K562 (cell line): Measurements from ENCODE around the gene WNT7A. TPM values are rescaled to one million over a fixed set of nuclear protein-coding genes. Genes with fewer than 3 reads are reported as not detected.

Source experiments
- CBX8 ChIP-seq: fragments of 200-600 bp; sonication (generic); IDR thresholded peaks from 2 replicates; pipeline ENCODE4 v1.6.1; 2012; ENCODE audit warnings: borderline replicate concordance, mixed run types, low read depth, mild to moderate bottlenecking, moderate library complexity, mixed read lengths, low read length, control low read depth, inconsistent platforms; ENCODE audit not compliant: poor library complexity, severe bottlenecking; ENCODE audit errors: extremely low read depth
- HNRNPK ChIP-seq: fragments of 200-400 bp; formaldehyde crosslinking; IDR thresholded peaks from one replicate; pipeline ENCODE4 v1.6.1; 2018; ENCODE audit warnings: mild to moderate bottlenecking, low read depth, low read length; ENCODE audit not compliant: poor library complexity, severe bottlenecking
- HOXB6 ChIP-seq: fragments of 250-450 bp; sonication (Bioruptor Pico); IDR thresholded peaks from 2 replicates; pipeline ENCODE4 v1.5.1; 2022; ENCODE audit warnings: mild to moderate bottlenecking, borderline replicate concordance
- PURB ChIP-seq: sonication (generic); formaldehyde crosslinking; IDR thresholded peaks from 2 replicates; pipeline ENCODE4 v1.9.0; 2021; ENCODE audit warnings: low read depth, mild to moderate bottlenecking, missing genetic modification reagents
- RBM25 ChIP-seq: fragments of 200-400 bp; formaldehyde crosslinking; IDR thresholded peaks from 2 replicates; pipeline ENCODE4 v1.6.1; 2018; ENCODE audit warnings: low read length, low read depth, moderate library complexity; ENCODE audit not compliant: severe bottlenecking
- SREBF2 ChIP-seq: sonication (generic); formaldehyde crosslinking; IDR thresholded peaks from 2 replicates; pipeline ENCODE4 v1.4.0; 2020; ENCODE audit warnings: mild to moderate bottlenecking, missing genetic modification reagents
- SUPT5H ChIP-seq: fragments of 450-650 bp; IDR thresholded peaks from 2 replicates; pipeline ENCODE4 v1.6.1; 2016
- ZFP36 ChIP-seq: fragments of 150-350 bp; IDR thresholded peaks from 2 replicates; pipeline ENCODE4 v1.6.1; 2018; ENCODE audit warnings: low read length, low read depth; ENCODE audit not compliant: partially characterized antibody
- ZNF384 ChIP-seq: IDR thresholded peaks from 2 replicates; pipeline ENCODE4 v1.6.1; 2012; ENCODE audit warnings: low read depth, low read length, improper control_type of control experiment
- polyA plus RNA-seq, 8 experiments: library from polyadenylated mRNA; depleted of rRNA in 4 of 8; stranded (reverse) in 5 of 8; unstranded in 3 of 8; fragments of >200 nt; fragmentation: Nextera tagmentation in 2 of 8; fragmentation: Illumina TruSeq in 1 of 8; extraction: Ambion mirVana in 2 of 8; extraction: Trizol in 1 of 8; gene quantifications; 2 replicates each; pipeline versions ENCODE4 v1.2.1 to v1.2.3, GENCODE V29; 2011 to 2014; ENCODE audit warnings: inconsistent platforms in 1 of 8, missing spikeins in 1 of 8
- total RNA-seq, 7 experiments: library from RNA; depleted of rRNA in 6 of 7; stranded (reverse); fragments of >200 nt in 6 of 7; fragmentation: Illumina TruSeq in 2 of 7; extraction: Trizol in 2 of 7; gene quantifications; 2 replicates each; pipeline versions ENCODE4 v1.2.1 to v1.2.3, GENCODE V29; 2011 to 2021; ENCODE audit warnings: low replicate concordance in 1 of 7
- TF ChIP-seq, protein P1 (sequence below), 2 experiments: fragments of 450-650 bp in 1 of 2; sonication (generic) in 1 of 2; formaldehyde crosslinking in 1 of 2; IDR thresholded peaks in 1 of 2; conservative IDR thresholded peaks in 1 of 2; 2 replicates each; pipeline versions ENCODE4 v1.6.1 to v1.8.1; 2016 to 2023; ENCODE audit warnings: mild to moderate bottlenecking in 2 of 2, moderate library complexity in 2 of 2, inconsistent platforms in 1 of 2, missing genetic modification reagents in 1 of 2
- TF ChIP-seq, protein P2 (sequence below): conservative IDR thresholded peaks from 2 replicates; pipeline ENCODE4 v1.6.1; 2011; ENCODE audit warnings: low read depth, mild to moderate bottlenecking, low read length; ENCODE audit not compliant: control insufficient read depth
- TF ChIP-seq, protein P3 (sequence below): fragments of 200-400 bp; formaldehyde crosslinking; IDR thresholded peaks from 2 replicates; pipeline ENCODE4 v1.6.1; 2017; ENCODE audit warnings: mild to moderate bottlenecking, low read depth, low read length, moderate library complexity
- TF ChIP-seq, protein P4 (sequence below): fragments of 450-650 bp; formaldehyde crosslinking; IDR thresholded peaks from 2 replicates; pipeline ENCODE4 v1.4.0; 2022; ENCODE audit warnings: missing genetic modification characterization
- TF ChIP-seq, protein P5 (sequence below): fragments of 250-450 bp; sonication (Bioruptor Pico); IDR thresholded peaks from 2 replicates; pipeline ENCODE4 v1.8.0; 2021; ENCODE audit warnings: mild to moderate bottlenecking, moderate library complexity
- TF ChIP-seq, protein P6 (sequence below), 3 experiments: fragments of 200-800 bp in 1 of 3; fragments of 250-450 bp in 1 of 3; fragments of 450-650 bp in 1 of 3; sonication (Bioruptor Pico) in 1 of 3; sonication (Bioruptor generic) in 1 of 3; formaldehyde crosslinking in 1 of 3; IDR thresholded peaks; 2 replicates each; pipeline versions ENCODE4 v1.6.1 to v1.8.0; 2016 to 2022; ENCODE audit warnings: mild to moderate bottlenecking in 2 of 3, missing genetic modification characterization in 2 of 3, missing compliant biosample characterization in 1 of 3, moderate library complexity in 1 of 3

WNT7A gene
- total and polyA plus RNA-seq, 9 of the 15 experiments (the other 6 are each of a cell fraction or from before 2014, with no cell fraction given): 0.03 TPM; not detected in 8

DNA sequence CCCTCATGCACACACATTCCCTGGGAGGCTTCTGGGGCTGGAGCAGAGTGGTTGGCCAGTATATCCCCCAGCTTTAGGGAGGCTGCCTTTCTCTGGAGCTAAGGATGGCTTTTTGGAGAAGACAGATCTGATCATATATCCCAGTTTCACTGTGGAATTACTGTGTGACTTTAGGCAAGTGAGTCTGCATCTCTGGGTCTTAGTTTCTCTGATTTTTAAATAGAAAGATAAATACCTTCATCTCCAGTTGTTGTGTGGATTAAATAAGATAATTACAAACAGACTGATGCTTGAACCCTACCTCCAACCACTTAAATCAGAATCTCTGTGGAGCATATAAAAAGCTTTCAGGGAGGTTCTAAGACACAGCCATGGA lies 11.1 kb upstream of the WNT7A start (continued):
- TF ChIP-seq ZFP36 (peak; percentile 70), SUPT5H (no peak), ZNF384 (no peak), SREBF2 (no peak), HNRNPK (no peak), PURB (no peak), CBX8 (no peak), HOXB6 (CRISPR knock-in tag) (no peak), RBM25 (peak; percentile 75)
- TF ChIP-seq, protein P1, sequence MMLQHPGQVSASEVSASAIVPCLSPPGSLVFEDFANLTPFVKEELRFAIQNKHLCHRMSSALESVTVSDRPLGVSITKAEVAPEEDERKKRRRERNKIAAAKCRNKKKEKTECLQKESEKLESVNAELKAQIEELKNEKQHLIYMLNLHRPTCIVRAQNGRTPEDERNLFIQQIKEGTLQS (IDR thresholded peaks at IDR 0.05): no peak
- TF ChIP-seq, protein P1 (CRISPR knock-in tag; conservative IDR thresholded peaks at IDR 0.05): no peak
- TF ChIP-seq, protein P2, sequence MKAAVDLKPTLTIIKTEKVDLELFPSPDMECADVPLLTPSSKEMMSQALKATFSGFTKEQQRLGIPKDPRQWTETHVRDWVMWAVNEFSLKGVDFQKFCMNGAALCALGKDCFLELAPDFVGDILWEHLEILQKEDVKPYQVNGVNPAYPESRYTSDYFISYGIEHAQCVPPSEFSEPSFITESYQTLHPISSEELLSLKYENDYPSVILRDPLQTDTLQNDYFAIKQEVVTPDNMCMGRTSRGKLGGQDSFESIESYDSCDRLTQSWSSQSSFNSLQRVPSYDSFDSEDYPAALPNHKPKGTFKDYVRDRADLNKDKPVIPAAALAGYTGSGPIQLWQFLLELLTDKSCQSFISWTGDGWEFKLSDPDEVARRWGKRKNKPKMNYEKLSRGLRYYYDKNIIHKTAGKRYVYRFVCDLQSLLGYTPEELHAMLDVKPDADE: no peak
- TF ChIP-seq, protein P3, sequence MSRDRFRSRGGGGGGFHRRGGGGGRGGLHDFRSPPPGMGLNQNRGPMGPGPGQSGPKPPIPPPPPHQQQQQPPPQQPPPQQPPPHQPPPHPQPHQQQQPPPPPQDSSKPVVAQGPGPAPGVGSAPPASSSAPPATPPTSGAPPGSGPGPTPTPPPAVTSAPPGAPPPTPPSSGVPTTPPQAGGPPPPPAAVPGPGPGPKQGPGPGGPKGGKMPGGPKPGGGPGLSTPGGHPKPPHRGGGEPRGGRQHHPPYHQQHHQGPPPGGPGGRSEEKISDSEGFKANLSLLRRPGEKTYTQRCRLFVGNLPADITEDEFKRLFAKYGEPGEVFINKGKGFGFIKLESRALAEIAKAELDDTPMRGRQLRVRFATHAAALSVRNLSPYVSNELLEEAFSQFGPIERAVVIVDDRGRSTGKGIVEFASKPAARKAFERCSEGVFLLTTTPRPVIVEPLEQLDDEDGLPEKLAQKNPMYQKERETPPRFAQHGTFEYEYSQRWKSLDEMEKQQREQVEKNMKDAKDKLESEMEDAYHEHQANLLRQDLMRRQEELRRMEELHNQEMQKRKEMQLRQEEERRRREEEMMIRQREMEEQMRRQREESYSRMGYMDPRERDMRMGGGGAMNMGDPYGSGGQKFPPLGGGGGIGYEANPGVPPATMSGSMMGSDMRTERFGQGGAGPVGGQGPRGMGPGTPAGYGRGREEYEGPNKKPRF: no peak
- TF ChIP-seq, protein P4, sequence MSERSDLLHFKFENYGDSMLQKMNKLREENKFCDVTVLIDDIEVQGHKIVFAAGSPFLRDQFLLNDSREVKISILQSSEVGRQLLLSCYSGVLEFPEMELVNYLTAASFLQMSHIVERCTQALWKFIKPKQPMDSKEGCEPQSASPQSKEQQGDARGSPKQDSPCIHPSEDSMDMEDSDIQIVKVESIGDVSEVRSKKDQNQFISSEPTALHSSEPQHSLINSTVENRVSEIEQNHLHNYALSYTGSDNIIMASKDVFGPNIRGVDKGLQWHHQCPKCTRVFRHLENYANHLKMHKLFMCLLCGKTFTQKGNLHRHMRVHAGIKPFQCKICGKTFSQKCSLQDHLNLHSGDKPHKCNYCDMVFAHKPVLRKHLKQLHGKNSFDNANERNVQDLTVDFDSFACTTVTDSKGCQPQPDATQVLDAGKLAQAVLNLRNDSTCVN: no peak
- TF ChIP-seq, protein P5, sequence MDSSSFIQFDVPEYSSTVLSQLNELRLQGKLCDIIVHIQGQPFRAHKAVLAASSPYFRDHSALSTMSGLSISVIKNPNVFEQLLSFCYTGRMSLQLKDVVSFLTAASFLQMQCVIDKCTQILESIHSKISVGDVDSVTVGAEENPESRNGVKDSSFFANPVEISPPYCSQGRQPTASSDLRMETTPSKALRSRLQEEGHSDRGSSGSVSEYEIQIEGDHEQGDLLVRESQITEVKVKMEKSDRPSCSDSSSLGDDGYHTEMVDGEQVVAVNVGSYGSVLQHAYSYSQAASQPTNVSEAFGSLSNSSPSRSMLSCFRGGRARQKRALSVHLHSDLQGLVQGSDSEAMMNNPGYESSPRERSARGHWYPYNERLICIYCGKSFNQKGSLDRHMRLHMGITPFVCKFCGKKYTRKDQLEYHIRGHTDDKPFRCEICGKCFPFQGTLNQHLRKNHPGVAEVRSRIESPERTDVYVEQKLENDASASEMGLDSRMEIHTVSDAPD (CRISPR knock-in tag): no peak
- TF ChIP-seq, protein P6, sequence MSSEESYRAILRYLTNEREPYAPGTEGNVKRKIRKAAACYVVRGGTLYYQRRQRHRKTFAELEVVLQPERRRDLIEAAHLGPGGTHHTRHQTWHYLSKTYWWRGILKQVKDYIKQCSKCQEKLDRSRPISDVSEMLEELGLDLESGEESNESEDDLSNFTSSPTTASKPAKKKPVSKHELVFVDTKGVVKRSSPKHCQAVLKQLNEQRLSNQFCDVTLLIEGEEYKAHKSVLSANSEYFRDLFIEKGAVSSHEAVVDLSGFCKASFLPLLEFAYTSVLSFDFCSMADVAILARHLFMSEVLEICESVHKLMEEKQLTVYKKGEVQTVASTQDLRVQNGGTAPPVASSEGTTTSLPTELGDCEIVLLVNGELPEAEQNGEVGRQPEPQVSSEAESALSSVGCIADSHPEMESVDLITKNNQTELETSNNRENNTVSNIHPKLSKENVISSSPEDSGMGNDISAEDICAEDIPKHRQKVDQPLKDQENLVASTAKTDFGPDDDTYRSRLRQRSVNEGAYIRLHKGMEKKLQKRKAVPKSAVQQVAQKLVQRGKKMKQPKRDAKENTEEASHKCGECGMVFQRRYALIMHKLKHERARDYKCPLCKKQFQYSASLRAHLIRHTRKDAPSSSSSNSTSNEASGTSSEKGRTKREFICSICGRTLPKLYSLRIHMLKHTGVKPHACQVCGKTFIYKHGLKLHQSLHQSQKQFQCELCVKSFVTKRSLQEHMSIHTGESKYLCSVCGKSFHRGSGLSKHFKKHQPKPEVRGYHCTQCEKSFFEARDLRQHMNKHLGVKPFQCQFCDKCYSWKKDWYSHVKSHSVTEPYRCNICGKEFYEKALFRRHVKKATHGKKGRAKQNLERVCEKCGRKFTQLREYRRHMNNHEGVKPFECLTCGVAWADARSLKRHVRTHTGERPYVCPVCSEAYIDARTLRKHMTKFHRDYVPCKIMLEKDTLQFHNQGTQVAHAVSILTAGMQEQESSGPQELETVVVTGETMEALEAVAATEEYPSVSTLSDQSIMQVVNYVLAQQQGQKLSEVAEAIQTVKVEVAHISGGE (CRISPR knock-in tag; IDR thresholded peaks at IDR 0.05): 0 out of 6 replicates have a peak, but pooled peaks of 1 of the 3 experiments have one; percentile 7
